Spleen (tissue), 7 donors: ENCODE results near the gene PRIMA1.

Experiments
- POLR2A ChIP-seq, 3 donors: fragments of 450-650 bp; IDR thresholded peaks; one replicate each; pipeline ENCODE4 v1.5.1; 2017; ENCODE audit warnings: antibody characterized with exemption in 3 of 3, mild to moderate bottlenecking in 1 of 3
- TF ChIP-seq, protein P1 (sequence below), 11 experiments: fragments of 200-600 bp in 7 of 11; fragments of 450-650 bp in 4 of 11; sonication (generic) in 4 of 11; IDR thresholded peaks in 8 of 11; conservative IDR thresholded peaks in 3 of 11; 1 replicate in 7 of 11; 2 replicates in 4 of 11; pipeline versions ENCODE4 v1.4.0 to v1.8.0; 2016 to 2021; ENCODE audit warnings: antibody characterized with exemption in 11 of 11, inconsistent platforms in 4 of 11, mild to moderate bottlenecking in 1 of 11
- donor health status: DM: no; HTN: no; CAD: no; lungs with moderate emphysema.
- donor health status: DM: no; HTN: no; CAD: no.
- donor health status: DM: no; HTN: no; CAD: no.

DNA sequence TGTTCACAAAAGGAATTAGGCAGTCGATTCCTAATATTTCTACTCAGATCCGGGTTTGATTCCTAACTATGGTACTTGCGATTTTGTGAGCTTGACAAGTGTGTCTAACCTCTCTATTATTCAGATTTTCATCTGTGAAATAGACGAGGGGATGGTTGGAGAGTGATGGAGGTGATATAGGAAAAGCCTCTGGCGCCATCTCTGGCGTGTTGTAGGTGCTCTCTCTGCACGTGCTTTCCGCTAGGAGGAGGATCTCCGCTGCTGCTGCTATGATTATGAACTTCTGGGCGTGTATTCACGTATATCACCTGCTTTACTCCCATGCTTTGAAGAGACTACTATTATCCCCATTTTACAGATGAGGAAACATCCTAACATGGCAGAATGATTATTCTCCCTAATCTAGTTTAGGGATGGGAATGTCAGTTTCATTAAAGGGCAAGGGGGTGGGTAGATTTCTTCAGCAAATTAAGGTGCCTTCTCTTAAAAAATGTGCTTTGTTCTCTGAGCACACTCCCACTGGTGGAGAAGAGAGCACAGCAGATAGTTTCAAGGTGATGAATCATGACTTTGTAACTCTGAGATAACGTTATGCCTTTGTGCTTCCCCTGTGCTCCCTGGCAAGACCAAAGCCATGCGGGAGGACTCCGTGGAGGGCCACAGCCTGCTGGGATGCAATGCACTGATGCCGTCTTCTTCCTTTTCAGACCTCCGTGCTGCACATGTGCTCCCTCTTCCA is 97.1 kb downstream of the PRIMA1 start:
- TF ChIP-seq, protein P1, sequence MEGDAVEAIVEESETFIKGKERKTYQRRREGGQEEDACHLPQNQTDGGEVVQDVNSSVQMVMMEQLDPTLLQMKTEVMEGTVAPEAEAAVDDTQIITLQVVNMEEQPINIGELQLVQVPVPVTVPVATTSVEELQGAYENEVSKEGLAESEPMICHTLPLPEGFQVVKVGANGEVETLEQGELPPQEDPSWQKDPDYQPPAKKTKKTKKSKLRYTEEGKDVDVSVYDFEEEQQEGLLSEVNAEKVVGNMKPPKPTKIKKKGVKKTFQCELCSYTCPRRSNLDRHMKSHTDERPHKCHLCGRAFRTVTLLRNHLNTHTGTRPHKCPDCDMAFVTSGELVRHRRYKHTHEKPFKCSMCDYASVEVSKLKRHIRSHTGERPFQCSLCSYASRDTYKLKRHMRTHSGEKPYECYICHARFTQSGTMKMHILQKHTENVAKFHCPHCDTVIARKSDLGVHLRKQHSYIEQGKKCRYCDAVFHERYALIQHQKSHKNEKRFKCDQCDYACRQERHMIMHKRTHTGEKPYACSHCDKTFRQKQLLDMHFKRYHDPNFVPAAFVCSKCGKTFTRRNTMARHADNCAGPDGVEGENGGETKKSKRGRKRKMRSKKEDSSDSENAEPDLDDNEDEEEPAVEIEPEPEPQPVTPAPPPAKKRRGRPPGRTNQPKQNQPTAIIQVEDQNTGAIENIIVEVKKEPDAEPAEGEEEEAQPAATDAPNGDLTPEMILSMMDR (IDR thresholded peaks at IDR 0.05 in 8 of 11, conservative IDR thresholded peaks at IDR 0.05 in 3 of 11): no peak
- no peak for TF ChIP-seq POLR2A (IDR thresholded peaks at IDR 0.05)
